Mucosa of descending colon (tissue), 3 donors: ENCODE measurements around the gene SLC22A5. TPM values are rescaled to one million over a fixed set of nuclear protein-coding genes. Genes with fewer than 3 reads are reported as not detected.

Experiments used
- ATAC-seq: fragments of 200-7000 bp; cut with Tn5 transposase; one replicate; pipeline ENCODE4 v1.9.1; 2020; ENCODE audit warnings: mild to moderate bottlenecking, moderate library complexity
- DNase-seq, 3 donors: peaks; one replicate each; pipeline ENCODE4 v3.0.0-alpha.2; 2020
- H3K36me3 ChIP-seq: fragments of 200-600 bp; one replicate; pipeline ENCODE4 v1.8.0; 2021; ENCODE audit warnings: low read depth, mild to moderate bottlenecking
- H3K4me1 ChIP-seq: fragments of 200-600 bp; one replicate; pipeline ENCODE4 v1.8.0; 2021; ENCODE audit warnings: low read depth, mild to moderate bottlenecking
- H3K4me3 ChIP-seq: fragments of 200-600 bp; one replicate; pipeline ENCODE4 v1.8.0; 2021; ENCODE audit warnings: mild to moderate bottlenecking
- H3K9me3 ChIP-seq: fragments of 200-600 bp; one replicate; pipeline ENCODE4 v1.8.0; 2021; ENCODE audit warnings: mild to moderate bottlenecking
- intact Hi-C, 2 donors: fragments of 100-400 bp; cut with DNase I in 1 of 2; cut with micrococcal nuclease in 1 of 2; formaldehyde crosslinking; loops; one replicate each; pipeline versions ENCODE4 v1.11.0 to v1.11.1; 2022; cut with DNase I, micrococcal nuclease
- long read RNA-seq, 2 donors: library from polyadenylated mRNA; unstranded; transcript quantifications; one replicate each; pipeline ENCODE4 v2.0.0, GENCODE V29; 2019 to 2021
- total RNA-seq, 3 donors: library from RNA; stranded (reverse); fragmentation: NEBNext Ultra II Directional in 2 of 3; extraction: Animal tissue kit (Norgen Biotek cat#: 25700) in 2 of 3; gene quantifications; one replicate each; pipeline versions ENCODE4 v1.2.1 to v1.2.4, GENCODE V29; 2021 to 2023
- TF ChIP-seq, protein P1 (sequence below): fragments of 200-600 bp; IDR thresholded peaks from one replicate; pipeline ENCODE4 v1.8.0; 2022; ENCODE audit warnings: antibody characterized with exemption, mild to moderate bottlenecking
- donor health status: DM: no; HTN: no; CAD: no; lungs with moderate emphysema.
- donor health status: DM: no; HTN: no; CAD: no.
- donor health status: DM: no; HTN: yes; CAD: no.

Gene SLC22A5
- total RNA-seq = 10 to 100 TPM; 27.9 to 95.4 (median 29.4) TPM
- long read RNA-seq, donor 1, transcript SLC22A5-201 (10 exons, 3,237 nt) = major isoform, 31 of 52 reads
- long read RNA-seq, donor 1, partial matches to known transcripts = 4 of 52 reads
- long read RNA-seq, donor 1, other reads (novel, unspliced or antisense) = 14 of 52 reads
- long read RNA-seq, donor 2, transcript SLC22A5-201 (10 exons, 3,237 nt) = major isoform, 8 of 22 reads
- long read RNA-seq, donor 2, partial matches to known transcripts = 1 of 22 reads
- long read RNA-seq, donor 2, other reads (novel, unspliced or antisense) = 13 of 22 reads

DNA sequence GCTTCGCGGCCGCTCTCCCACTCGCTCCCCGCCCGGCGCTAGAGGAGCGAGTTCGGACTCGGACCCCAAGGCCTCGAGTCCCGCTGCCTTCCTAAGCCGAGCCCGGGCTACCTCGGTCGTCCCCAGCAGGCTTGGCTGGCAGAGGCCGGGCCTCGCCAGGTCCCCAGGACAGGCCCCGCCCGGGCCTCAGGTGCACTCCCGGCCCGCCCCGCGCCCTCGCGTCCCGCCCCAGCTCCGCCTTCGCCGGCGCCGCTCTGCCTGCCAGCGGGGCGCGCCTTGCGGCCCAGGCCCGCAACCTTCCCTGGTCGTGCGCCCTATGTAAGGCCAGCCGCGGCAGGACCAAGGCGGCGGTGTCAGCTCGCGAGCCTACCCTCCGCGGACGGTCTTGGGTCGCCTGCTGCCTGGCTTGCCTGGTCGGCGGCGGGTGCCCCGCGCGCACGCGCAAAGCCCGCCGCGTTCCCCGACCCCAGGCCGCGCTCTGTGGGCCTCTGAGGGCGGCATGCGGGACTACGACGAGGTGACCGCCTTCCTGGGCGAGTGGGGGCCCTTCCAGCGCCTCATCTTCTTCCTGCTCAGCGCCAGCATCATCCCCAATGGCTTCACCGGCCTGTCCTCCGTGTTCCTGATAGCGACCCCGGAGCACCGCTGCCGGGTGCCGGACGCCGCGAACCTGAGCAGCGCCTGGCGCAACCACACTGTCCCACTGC lies at the start of gene SLC22A5:
Gene SLC22A5, plus strand, starts transcription at position 237 of the 707 bp plus-strand sequence. Its CDS starts 263 bp downstream, at position 500.
- H3K4me1 ChIP-seq = peaks cover 28% of the 10 kb centered on the region
- peak; percentile 97 for ATAC-seq
- intact Hi-C loops = no loop called here

DNA sequence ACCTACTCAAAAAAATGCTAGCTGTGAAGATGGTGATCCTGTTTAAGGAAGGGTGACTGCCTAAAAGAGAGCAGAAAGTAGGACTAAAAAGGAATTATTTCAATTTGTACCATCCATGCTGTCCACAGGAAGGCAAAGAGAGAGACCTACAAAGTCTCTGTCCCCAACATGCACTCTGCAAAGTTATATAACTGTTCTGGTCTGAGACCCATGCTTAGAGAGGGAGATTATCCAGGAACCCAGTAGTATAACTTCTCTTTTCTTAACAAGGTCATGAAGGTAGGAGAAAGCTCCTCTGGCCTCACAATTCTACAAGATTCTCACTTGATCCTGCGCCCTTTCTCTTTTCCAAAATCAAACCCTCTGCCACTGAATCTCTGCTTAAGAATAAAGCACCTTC lies 49.5 kb upstream of the SLC22A5 start:
- DNase-seq (no peak), ATAC-seq (no peak)
- H3K36me3 ChIP-seq = no peaks in the 10 kb centered on the region
- H3K9me3 ChIP-seq = no peaks in the 10 kb centered on the region
- no peak overlapping the region for H3K4me3 ChIP-seq
- intact Hi-C loops = no loop called here
- TF ChIP-seq, protein P1, sequence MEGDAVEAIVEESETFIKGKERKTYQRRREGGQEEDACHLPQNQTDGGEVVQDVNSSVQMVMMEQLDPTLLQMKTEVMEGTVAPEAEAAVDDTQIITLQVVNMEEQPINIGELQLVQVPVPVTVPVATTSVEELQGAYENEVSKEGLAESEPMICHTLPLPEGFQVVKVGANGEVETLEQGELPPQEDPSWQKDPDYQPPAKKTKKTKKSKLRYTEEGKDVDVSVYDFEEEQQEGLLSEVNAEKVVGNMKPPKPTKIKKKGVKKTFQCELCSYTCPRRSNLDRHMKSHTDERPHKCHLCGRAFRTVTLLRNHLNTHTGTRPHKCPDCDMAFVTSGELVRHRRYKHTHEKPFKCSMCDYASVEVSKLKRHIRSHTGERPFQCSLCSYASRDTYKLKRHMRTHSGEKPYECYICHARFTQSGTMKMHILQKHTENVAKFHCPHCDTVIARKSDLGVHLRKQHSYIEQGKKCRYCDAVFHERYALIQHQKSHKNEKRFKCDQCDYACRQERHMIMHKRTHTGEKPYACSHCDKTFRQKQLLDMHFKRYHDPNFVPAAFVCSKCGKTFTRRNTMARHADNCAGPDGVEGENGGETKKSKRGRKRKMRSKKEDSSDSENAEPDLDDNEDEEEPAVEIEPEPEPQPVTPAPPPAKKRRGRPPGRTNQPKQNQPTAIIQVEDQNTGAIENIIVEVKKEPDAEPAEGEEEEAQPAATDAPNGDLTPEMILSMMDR = no peak
- no peaks in the 10 kb centered on the region for H3K4me1 ChIP-seq

More for the DNA sequence above, at the start of gene SLC22A5:
- TF ChIP-seq, protein P1 = no peak
- DNase-seq = peak; percentile 85 to 93 (median 87)
- Histone ChIP-seq H3K4me3 (peak within 1 kb of the TSS; percentile 54), H3K36me3 (no peaks in the 10 kb centered on the region), H3K9me3 (no peaks in the 10 kb centered on the region)

DNA sequence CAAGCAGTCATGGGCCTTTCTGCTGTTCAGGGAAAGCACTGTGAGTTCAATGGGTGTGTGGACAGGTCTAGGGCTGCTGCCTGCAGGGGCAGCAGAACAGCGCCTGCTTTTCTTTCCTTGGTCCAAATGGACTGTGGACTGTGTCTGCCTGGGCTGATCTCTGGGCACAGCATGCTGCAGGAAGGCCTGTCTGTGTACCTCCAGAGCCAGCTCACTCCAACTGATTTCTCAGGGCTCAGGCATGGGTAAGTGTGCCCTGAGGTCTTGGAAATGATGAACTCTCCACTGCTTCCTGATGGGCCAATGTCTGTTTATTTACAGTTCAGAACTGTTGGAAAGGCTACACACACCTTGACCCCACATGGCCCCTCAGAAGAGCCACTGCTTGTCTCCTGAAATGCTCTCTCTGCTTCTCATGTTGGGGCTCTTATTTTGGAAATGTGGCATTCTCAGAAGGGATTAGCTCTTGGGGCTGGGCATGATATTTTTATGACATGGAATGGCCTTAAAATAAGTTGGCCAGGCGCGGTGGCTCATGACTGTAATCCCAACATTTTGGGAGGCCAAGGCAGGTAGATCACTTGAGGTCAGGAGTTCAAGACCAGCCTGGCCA lies 48.3 kb upstream of the SLC22A5 start:
- Histone ChIP-seq H3K4me1 (no peaks in the 10 kb centered on the region), H3K36me3 (no peaks in the 10 kb centered on the region), H3K9me3 (no peaks in the 10 kb centered on the region), H3K4me3 (no peak overlapping the region)
- DNase-seq (no peak), ATAC-seq (no peak)
- intact Hi-C loops = no loop called here
- TF ChIP-seq, protein P1 = no peak

DNA sequence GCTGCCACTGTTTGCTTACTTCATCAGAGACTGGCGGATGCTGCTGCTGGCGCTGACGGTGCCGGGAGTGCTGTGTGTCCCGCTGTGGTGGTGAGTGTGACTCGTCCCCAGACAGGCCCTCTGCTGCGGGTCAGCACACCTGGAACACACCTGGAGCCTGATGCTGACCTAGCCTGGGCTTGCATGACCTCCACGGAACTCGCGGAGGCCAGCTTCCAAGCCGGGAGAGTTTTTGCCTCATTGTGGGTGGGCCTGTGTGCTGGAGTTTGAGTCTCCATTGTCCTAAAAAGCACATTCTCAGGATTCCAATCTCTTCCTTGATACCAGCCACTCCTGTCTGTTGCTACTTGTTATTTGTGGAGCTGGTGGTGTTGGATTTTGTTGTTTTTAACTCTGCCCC lies 47.2 kb upstream of the SLC22A5 start:
- intact Hi-C loops = no loop called here
- no peaks in the 10 kb centered on the region for H3K9me3 ChIP-seq
- no peak overlapping the region for H3K4me3 ChIP-seq
- H3K4me1 ChIP-seq = no peaks in the 10 kb centered on the region
- TF ChIP-seq, protein P1 = no peak
- H3K36me3 ChIP-seq = no peaks in the 10 kb centered on the region
- no peak for ATAC-seq
- DNase-seq = no peak

DNA sequence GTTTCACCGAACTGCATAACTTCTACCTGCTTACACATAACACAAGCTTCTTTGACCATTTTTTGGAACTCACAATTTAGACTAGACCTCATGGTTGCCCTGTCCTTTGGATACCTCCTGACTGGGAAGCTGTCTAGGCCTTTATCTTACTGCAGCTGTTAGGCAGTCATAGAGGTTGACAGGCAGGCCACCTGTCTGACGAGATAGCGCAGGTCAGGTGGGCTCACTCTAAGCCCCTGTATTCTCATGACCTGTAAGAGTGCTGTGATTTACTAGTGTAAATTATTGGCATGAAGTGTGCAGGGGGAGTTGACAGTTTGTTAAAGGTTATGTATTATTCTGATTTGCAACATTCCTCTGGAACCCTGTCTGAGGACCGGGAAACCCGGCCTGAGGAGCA lies 46.3 kb upstream of the SLC22A5 start:
- intact Hi-C loops = no loop called here
- no peak for DNase-seq
- no peak for ATAC-seq

More for the DNA sequence above, 46.3 kb upstream of the SLC22A5 start:
- Histone ChIP-seq H3K4me1 (no peaks in the 10 kb centered on the region), H3K4me3 (no peak overlapping the region), H3K9me3 (no peaks in the 10 kb centered on the region), H3K36me3 (no peaks in the 10 kb centered on the region)
- TF ChIP-seq, protein P1 = no peak
